Esophagus muscularis mucosa (tissue), 3 donors: Measurements from ENCODE around the gene SLC35A2.

ENCODE experiments used
- CTCF ChIP-seq, 3 experiments: fragments of 200-600 bp in 2 of 3; fragments of 450-650 bp in 1 of 3; sonication (generic) in 2 of 3; IDR thresholded peaks; one replicate each; pipeline ENCODE4 v1.5.1; 2017 to 2019; ENCODE audit warnings: antibody characterized with exemption in 3 of 3, mild to moderate bottlenecking in 2 of 3, moderate library complexity in 1 of 3
- POLR2A ChIP-seq: fragments of 450-650 bp; IDR thresholded peaks from one replicate; pipeline ENCODE4 v1.6.1; 2017; ENCODE audit warnings: antibody characterized with exemption, moderate library complexity, mild to moderate bottlenecking, low read depth

- TF ChIP-seq CTCF (IDR thresholded peaks at IDR 0.05) (no peak), POLR2A (no peak)
Measured at GRCh38 chrX:48913605-48914366, 2.3 kb upstream of the SLC35A2 start.
